Stimulated activated CD4-positive, alpha-beta T cell treated with anti-CD3 and anti-CD28 coated beads, TNF-alpha, amount 100 ng/mL, for 1 hour (primary cell): ENCODE data around the gene PLXNA4.

Source experiments
- DNase-seq, 3 donors: peaks; one replicate each; pipeline ENCODE4 v3.0.0-alpha.2; 2020; ENCODE audit warnings: low read depth in 3 of 3, low spot score in 1 of 3

Gene PLXNA4

DNA sequence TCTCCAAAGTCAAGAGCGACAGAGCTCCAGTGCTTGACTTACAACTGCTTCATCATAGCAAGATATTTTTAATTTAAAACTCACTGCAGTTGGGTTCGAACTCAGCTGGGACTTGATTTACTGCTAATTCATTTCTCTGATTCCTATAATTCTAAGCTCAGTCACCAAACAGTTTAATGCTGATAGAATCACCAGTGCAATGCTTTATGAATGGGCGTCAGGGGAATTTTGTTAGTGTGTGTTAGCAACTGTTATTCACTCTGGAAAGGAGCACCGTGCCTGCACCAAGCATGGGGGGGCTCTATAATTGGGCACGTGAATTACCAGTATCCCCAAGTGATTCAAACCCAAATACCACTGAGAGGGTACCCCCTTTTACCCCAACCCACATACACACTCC, 10.4 kb downstream of the PLXNA4 start:
- no peak for DNase-seq

DNA sequence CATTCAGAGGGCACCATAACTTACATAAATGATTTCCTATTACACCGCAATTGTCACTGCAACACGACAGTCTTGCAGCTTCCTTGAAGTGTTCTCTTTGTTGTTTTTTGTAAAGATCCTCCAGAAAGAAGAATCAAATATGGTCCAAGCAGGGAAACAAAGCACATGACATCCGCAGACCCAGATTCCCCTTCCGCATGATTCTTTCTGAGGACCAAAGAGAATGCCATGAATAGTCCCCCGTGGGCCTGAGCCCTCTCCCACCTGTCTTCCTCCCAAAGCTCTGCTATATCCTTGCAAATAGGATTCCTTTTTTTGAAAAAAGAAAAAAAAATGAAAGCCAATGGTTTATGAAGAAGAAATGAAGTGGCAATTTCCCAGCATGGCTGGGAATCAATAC, 10.8 kb downstream of the PLXNA4 start:
- no peak for DNase-seq

DNA sequence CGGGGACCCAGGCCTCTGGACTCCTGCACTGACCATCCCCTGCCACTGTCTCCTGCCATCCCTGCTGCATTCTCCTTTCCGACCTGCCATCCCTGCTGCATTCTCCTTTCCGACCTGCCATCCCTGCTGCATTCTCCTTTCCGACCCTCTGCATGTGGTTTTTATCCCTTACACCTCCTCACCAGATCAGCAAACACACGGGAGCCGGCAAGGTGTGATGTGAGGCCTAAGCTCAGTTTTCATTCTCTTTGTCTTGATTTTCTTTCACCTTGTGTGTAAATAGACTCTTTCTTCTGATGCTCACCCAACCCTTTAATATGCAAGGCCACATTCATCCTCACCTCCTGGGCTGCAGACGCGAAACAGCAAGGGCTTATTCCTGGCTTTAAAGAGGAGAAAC, 11.4 kb downstream of the PLXNA4 start:
- DNase-seq: no peak

DNA sequence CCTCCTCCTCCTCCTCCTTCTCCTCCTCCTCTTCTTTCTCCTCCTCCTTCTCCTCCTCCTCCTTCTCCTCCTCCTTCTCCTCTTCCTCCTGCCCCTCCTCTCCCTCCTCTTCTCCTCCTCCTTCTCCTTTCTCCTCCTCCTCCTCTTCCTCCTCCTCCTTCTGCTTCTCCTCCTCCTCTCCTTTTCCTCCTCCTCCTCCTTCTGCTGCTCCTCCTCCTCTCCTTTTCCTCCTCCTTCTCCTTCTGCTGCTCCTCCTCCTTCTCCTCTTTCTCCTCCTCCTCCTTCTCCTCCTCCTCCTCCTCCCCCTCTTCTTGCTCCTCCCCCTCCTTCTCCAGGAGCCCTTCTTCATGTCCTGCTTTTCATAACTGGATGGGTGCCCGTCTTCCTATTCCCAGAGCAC, 12.2 kb downstream of the PLXNA4 start:
- DNase-seq: no peak

DNA sequence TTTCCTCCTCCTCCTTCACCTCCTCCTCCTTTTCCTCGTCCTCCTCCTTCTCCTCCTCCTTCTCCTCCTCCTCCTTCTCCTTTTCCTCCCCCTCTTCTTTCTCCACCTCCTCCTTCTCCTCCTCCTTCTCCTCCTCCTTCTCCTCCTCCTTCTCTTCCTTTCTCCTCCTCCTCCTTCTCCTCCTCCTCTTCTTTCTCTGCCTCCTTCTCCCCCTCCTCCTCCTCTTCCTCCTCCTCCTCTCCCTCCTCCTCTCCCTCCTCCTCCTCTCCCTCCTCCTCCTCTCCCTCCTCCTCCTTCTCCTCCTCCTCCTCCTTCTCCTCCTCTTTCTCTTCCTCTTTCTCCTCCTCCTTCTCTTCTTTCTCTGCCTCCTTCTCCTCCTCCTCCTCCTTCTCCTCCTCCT, 13.6 kb downstream of the PLXNA4 start:
- DNase-seq: no peak

GRCh38 chr7:132561763-132562162, 14.5 kb downstream of the PLXNA4 start:
- DNase-seq: no peak

- no peak for DNase-seq
Observed at GRCh38 chr7:132560825-132561529, 15.3 kb downstream of the PLXNA4 start.

- DNase-seq: no peak
Observed at GRCh38 chr7:132560105-132560504, 16.2 kb downstream of the PLXNA4 start.

- no peak for DNase-seq
Observed at GRCh38 chr7:132558815-132559214, 17.5 kb downstream of the PLXNA4 start.

DNA sequence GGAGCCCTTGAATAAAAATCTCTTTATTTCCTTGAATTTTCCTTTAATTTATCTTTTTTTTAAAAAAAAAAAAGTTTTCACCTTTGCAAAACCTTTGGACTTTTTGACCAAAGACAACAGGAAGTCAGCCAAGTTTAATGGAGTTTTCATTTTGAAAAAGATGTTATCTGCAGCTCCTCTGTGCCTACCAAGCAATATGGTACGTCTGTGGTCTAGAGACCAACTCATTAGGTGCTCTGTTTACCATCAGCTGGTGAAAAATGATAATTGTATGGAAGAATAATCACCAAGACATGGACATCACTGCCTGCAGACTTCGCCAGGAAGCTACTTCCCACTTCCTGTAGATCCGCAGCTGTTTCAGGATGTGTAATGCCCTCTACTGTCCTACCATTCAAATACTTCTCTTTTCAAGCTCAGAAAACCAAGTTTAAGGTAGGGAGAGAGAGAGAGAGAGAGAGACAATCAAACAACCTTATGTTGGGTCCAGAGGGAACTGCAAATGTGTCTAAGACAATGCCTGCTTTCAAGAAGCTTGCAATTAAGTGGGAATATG, 18.7 kb downstream of the PLXNA4 start:
- DNase-seq: no peak

DNA sequence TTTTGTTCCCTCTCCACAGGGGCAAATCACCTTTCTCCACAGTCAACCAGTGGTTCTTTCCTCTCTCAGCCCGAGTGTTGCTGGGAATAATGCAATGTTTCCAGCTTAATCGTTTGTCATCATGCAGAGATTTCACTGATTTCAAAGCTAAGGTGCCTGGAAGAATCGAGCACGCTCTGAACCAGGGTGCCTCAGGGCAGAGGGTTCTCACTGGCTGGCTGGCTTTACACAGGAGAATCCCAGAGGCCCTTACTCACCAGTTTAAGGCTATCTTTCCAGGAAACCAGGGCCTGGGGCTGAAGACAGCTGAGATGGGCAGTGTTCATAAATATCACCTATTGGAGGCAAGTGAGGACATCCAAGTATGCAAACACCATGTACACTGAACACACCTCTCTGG, 21.8 kb downstream of the PLXNA4 start:
- DNase-seq: no peak

- DNase-seq: no peak
Observed at GRCh38 chr7:132553031-132553430, 23.2 kb downstream of the PLXNA4 start.

DNA sequence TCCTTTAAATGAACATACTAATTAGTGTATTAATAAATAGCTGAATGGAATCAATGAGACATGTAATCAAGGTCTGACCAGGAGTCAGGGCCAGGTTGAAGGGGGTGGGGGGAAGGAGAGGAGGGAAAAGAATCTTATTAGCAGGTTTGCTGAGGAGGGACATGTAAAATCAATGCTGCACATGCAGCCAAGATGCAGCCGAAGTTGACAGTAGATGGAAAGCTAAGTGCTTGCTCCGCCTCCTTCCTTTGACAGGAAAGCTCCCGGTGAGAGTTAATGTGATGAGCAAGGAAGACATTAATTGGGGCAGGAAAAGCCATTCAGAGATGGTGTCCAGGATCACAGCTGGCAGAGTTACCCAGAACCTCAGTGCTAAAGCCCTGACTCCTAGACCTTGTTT, 24.4 kb downstream of the PLXNA4 start:
- no peak for DNase-seq

DNA sequence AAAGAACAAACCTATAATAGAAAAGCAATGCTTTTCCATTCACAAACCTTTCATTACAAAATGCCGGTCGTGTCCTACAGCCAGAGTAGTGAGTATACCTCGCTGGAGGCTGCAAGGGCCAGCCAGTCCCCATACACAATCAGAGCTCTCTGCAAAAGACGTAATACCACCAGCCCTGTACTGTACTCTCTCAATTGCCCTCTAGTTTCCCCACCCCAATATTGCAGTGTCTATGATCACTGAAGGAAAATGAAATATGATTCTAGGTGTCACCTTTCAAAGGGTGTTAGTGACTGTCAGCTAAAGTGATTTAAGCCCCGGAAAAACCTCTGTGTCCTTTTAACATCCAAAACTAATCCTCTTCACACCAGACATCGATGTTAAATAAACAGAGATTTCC, 24.8 kb downstream of the PLXNA4 start:
- no peak for DNase-seq

DNA sequence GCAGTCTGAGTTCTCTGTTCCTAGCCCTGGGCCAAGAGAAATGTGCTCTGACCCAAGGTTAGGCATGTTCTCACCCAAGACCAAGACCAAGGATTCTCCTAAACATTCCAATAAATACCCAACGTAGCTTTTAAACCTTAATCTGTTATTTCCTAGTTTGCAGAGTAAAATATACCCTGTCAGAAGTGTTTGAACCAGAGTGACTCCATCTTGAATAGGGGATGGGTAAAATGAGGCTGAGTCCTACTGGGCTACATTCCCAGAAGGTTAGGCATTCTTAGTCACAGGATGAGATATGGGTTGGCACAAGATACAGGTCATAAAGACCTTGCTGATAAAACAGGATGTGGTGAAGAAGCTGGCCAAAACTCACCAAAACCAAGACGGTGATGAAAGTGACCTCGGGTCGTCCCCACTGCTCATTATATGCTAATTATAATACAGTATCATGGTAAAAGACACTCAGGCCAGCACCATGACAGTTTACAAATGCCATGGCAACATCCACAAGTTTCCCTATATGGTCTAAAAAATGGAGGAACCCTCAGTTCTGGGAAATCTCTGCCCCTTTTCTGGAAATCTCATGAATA, 27.7 kb downstream of the PLXNA4 start:
- DNase-seq: no peak

DNA sequence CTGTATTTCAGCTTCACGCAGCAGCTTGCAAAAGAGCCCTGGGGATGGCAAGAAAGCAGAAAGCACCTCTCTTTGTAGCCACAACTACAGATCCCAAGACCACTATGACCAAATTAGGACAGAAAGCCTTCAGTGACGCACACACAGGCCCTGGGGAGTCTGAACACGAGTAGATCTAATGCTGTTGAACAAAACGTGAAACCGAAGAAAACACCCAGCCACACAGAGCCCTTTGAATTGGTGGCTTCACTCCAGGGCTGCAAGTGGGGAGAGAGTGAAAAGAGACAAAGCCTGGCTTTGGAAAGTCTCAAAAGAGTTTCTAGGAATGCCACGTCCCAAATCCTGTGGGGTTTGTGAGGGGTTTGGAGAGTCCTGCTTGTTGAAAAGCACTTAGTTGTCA, 28.4 kb downstream of the PLXNA4 start:
- DNase-seq: no peak

- no peak for DNase-seq
Observed at GRCh38 chr7:132546366-132547127, 29.7 kb downstream of the PLXNA4 start.

GRCh38 chr7:132545756-132546155, 30.5 kb downstream of the PLXNA4 start:
- DNase-seq: no peak

DNA sequence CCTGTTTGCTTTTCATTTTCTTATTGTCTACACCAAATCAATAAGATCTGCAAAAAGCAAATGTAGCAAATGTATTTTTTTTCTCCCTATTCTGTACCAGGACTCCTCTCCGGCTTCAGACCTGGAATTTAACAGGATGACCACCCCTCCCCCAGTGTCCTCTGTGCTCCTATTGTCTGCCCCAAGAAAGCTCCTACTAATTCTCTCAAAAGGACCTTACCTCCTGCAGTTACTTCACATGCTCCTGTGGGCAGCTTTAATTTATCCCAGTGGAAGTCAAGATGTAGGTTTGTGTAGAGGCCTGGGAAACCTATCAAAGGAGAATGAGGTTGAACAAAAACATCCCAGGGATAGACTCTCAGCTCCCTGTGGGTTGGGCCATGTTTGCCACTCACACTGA, 31.3 kb downstream of the PLXNA4 start:
- no peak for DNase-seq

- no peak for DNase-seq
Observed at GRCh38 chr7:132544025-132544424, 32.2 kb downstream of the PLXNA4 start.

- DNase-seq: no peak
Observed at GRCh38 chr7:132542895-132543294, 33.4 kb downstream of the PLXNA4 start.

DNA sequence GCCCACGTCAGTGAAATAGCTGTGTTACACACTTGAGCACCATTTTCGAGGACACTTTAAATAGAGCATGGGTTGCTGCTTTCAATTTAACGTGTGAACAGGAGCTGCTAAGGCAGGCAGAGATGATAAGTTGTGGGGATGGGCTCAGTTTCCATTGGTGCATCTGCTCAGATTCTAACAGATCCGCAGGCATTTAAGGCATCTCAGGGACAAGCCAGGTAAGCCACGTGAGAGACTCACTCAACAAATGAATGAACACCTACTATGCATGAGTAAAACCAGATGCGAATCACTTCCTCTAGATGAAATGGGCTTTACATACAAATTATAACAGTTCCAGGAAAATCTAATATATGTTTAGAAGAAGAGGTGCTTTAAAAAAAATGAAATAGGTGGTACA, 34.6 kb downstream of the PLXNA4 start:
- no peak for DNase-seq
